Lung (tissue), 12 donors: ENCODE measurements around the gene NFIA. TPM values are rescaled to one million over a fixed set of nuclear protein-coding genes. Genes with fewer than 3 reads are reported as not detected.

Experiments used
- ATAC-seq: fragments of 200-7000 bp; cut with Tn5 transposase; one replicate; pipeline ENCODE4 v1.9.1; 2020; ENCODE audit warnings: moderate number of reproducible peaks; ENCODE audit not compliant: insufficient read depth, low FRiP score
- DNase-seq, 3 donors: peaks; one replicate each; pipeline ENCODE4 v3.0.0-alpha.2; 2013 to 2017
- H3K27ac ChIP-seq, 2 donors: one replicate each; pipeline ENCODE4 v1.5.1; 2013; ENCODE audit warnings: mild to moderate bottlenecking in 2 of 2, moderate library complexity in 2 of 2, control low read depth in 1 of 2, inconsistent platforms in 1 of 2, low read depth in 1 of 2, low read length in 1 of 2
- H3K27me3 ChIP-seq, 3 donors: one replicate each; pipeline ENCODE4 v1.5.1; 2013; ENCODE audit warnings: low read length in 2 of 3; ENCODE audit not compliant: control insufficient read depth in 3 of 3, insufficient read depth in 3 of 3
- H3K36me3 ChIP-seq, 4 donors: one replicate each; pipeline ENCODE4 v1.5.1; 2013; ENCODE audit warnings: low read length in 4 of 4, mild to moderate bottlenecking in 1 of 4, moderate library complexity in 1 of 4; ENCODE audit not compliant: control insufficient read depth in 4 of 4, insufficient read depth in 4 of 4
- H3K4me1 ChIP-seq, 5 donors: one replicate each; pipeline ENCODE4 v1.5.1; 2013; ENCODE audit warnings: low read length in 5 of 5, mild to moderate bottlenecking in 2 of 5, moderate library complexity in 1 of 5; ENCODE audit not compliant: control insufficient read depth in 5 of 5, insufficient read depth in 5 of 5
- H3K4me3 ChIP-seq: one replicate; pipeline ENCODE4 v1.5.1; 2013; ENCODE audit warnings: mild to moderate bottlenecking, control low read depth, moderate library complexity
- H3K9ac ChIP-seq, 2 donors: one replicate each; pipeline ENCODE4 v1.5.1; 2013; ENCODE audit warnings: low read length in 2 of 2, control low read depth in 1 of 2; ENCODE audit not compliant: insufficient read depth in 1 of 2
- H3K9me3 ChIP-seq, 4 donors: one replicate each; pipeline ENCODE4 v1.5.1; 2013; ENCODE audit warnings: low read length in 3 of 4, mild to moderate bottlenecking in 1 of 4, moderate library complexity in 1 of 4; ENCODE audit not compliant: control insufficient read depth in 4 of 4, insufficient read depth in 3 of 4
- CTCF ChIP-seq: IDR thresholded peaks from 2 replicates; pipeline ENCODE4 v1.5.1; 2012; ENCODE audit warnings: mild to moderate bottlenecking; ENCODE audit errors: control extremely low read depth, extremely low read depth
- WGBS, 2 donors: extraction: QIAGEN DNeasy Blood & Tissue Kit; methylation state at CpG; one replicate each; pipeline ENCODE4 v1.1.7; 2013; 5-methylcytosine and 5-hydroxymethylcytosine counted together
- polyA plus RNA-seq, 2 donors: library from polyadenylated mRNA; stranded (reverse); fragments of 200-250 nt; gene quantifications; one replicate each; pipeline ENCODE4 v1.2.1, GENCODE V29; 2013
- total RNA-seq, 2 donors: library from RNA; depleted of rRNA in 1 of 2; stranded (reverse); fragments of >200 nt in 1 of 2; gene quantifications; one replicate each; pipeline ENCODE4 v1.2.1, GENCODE V29; 2014 to 2021
- donor health status: control.
- donor health status: control.
- donor health status: Bipolar disorder and iron deficiency.
- donor health status: healthy.
- donor health status: DM: yes; HTN: yes; CAD: no.

The NFIA gene
- total and polyA plus RNA-seq, 4 donors, result 3.0 to 63.4 (median 34.2) TPM

- Histone ChIP-seq H3K4me1 (peaks cover 0 to 9% (median 5%) of the 10 kb centered on the region in 5 donors), H3K27me3 (no peaks in the 10 kb centered on the region), H3K27ac (no peak overlapping the region), H3K4me3 (no peak overlapping the region), H3K36me3 (peaks cover 4 to 33% (median 18%) of the 10 kb centered on the region in 4 donors), H3K9ac (no peak overlapping the region), H3K9me3 (peaks cover 0 to 5% (median 2%) of the 10 kb centered on the region in 4 donors)
- WGBS, 2 donors, result 93% methylated on average over 11 of the region's 11 CpGs
- DNase-seq (no peak), ATAC-seq (no peak)
- TF ChIP-seq CTCF, result no peak
Measured at GRCh38 chr1:61389926-61390845, 307.8 kb downstream of the NFIA start.

- H3K27ac ChIP-seq, result no peak overlapping the region
Measured at GRCh38 chr1:61391730-61392129, 309.4 kb downstream of the NFIA start.

GRCh38 chr1:61392409-61393242, 310.3 kb downstream of the NFIA start:
- ATAC-seq, result no peak
- 90 to 92% methylated on average over 11 of the region's 11 CpGs for WGBS, 2 donors
- H3K9me3 ChIP-seq, result peaks cover 0 to 5% (median 2%) of the 10 kb centered on the region in 4 donors

More at GRCh38 chr1:61391730-61392129, 309.4 kb downstream of the NFIA start:
- H3K9me3 ChIP-seq, result peaks cover 0 to 5% (median 2%) of the 10 kb centered on the region in 4 donors
- no peaks in the 10 kb centered on the region for H3K27me3 ChIP-seq
- H3K9ac ChIP-seq, result no peak overlapping the region
- H3K4me3 ChIP-seq, result no peak overlapping the region
- TF ChIP-seq CTCF, result no peak
- H3K4me1 ChIP-seq, result peaks cover 0 to 9% (median 5%) of the 10 kb centered on the region in 5 donors
- no peak for DNase-seq
- no peak for ATAC-seq
- H3K36me3 ChIP-seq, result peaks cover 4 to 32% (median 14%) of the 10 kb centered on the region in 4 donors
- WGBS, 2 donors, result 53 to 74% methylated on average over 4 of the region's 4 CpGs

More at GRCh38 chr1:61392409-61393242, 310.3 kb downstream of the NFIA start:
- no peak for TF ChIP-seq CTCF
- Histone ChIP-seq H3K4me3 (no peak overlapping the region), H3K4me1 (peaks cover 0 to 10% (median 5%) of the 10 kb centered on the region in 5 donors), H3K27me3 (no peaks in the 10 kb centered on the region), H3K27ac (no peak overlapping the region), H3K9ac (no peak overlapping the region), H3K36me3 (peaks cover 4 to 26% (median 14%) of the 10 kb centered on the region in 4 donors)
- DNase-seq, result peak in 1 of 3 donors; percentile 19
